Measurements from ENCODE around the gene SLC46A3.
A peak's percentile ranks its signal among the peaks of the same experiment; 100 is the strongest.
"Not testable (repeated sequence)": the region's sequence is repeated elsewhere in the genome, so short reads cannot be mapped to it uniquely, and the experiment has no call there.

SLC46A3 gene

GRCh38 chr13:28718543-28719226 is at the start of gene SLC46A3:
Gene SLC46A3, minus strand, starts transcription at chr13:28718970. Its CDS starts 972 bp downstream, at chr13:28717998.
- peak; percentile 55 to 58 for DNase-seq

GRCh38 chr13:28763887-28764286 is 45.1 kb upstream of the SLC46A3 start:
- no peak for DNase-seq

- DNase-seq: no peak
Measured at GRCh38 chr13:28761586-28761985, 42.8 kb upstream of the SLC46A3 start.

GRCh38 chr13:28755546-28755870 is 36.7 kb upstream of the SLC46A3 start:
- DNase-seq: no peak

GRCh38 chr13:28754698-28755545 is 36.2 kb upstream of the SLC46A3 start:
- peak; percentile 35 to 39 for DNase-seq

- no peak for DNase-seq
Measured at GRCh38 chr13:28753946-28754345, 35.2 kb upstream of the SLC46A3 start.

- DNase-seq: peak in 1 of 2 experiments; percentile 2
Measured at GRCh38 chr13:28753208-28753892, 34.6 kb upstream of the SLC46A3 start.

- no peak for DNase-seq
Measured at GRCh38 chr13:28751175-28751960, 32.6 kb upstream of the SLC46A3 start.

- no peak for DNase-seq
Measured at GRCh38 chr13:28750187-28751045, 31.6 kb upstream of the SLC46A3 start.

- DNase-seq: no peak
Measured at GRCh38 chr13:28747851-28748250, 29.1 kb upstream of the SLC46A3 start.

GRCh38 chr13:28746287-28746612 is 27.5 kb upstream of the SLC46A3 start:
- no peak for DNase-seq

GRCh38 chr13:28744656-28745055 is 25.9 kb upstream of the SLC46A3 start:
- peak; percentile 25 to 41 for DNase-seq

GRCh38 chr13:28744091-28744536 is 25.3 kb upstream of the SLC46A3 start:
- no peak for DNase-seq

- DNase-seq: no peak
Measured at GRCh38 chr13:28743499-28744083, 24.8 kb upstream of the SLC46A3 start.

GRCh38 chr13:28743020-28743419 is 24.2 kb upstream of the SLC46A3 start:
- no peak for DNase-seq

GRCh38 chr13:28742445-28742844 is 23.7 kb upstream of the SLC46A3 start:
- not testable (repeated sequence) for DNase-seq

GRCh38 chr13:28741084-28741491 is 22.3 kb upstream of the SLC46A3 start:
- no peak for DNase-seq

GRCh38 chr13:28739376-28739775 is 20.6 kb upstream of the SLC46A3 start:
- no peak for DNase-seq

GRCh38 chr13:28735481-28736029 is 16.8 kb upstream of the SLC46A3 start:
- DNase-seq: no peak

GRCh38 chr13:28734906-28735305 is 16.1 kb upstream of the SLC46A3 start:
- no peak for DNase-seq

GRCh38 chr13:28730762-28731161 is 12.0 kb upstream of the SLC46A3 start:
- DNase-seq: no peak
